Fibroblast of the conjunctiva (primary cell): Measurements from ENCODE around the gene ZNF567.
"Not testable (repeated sequence)": the region's sequence is repeated elsewhere in the genome, so short reads cannot be mapped to it uniquely, and the experiment has no call there.

ENCODE experiments used
- DNase-seq: peaks from one replicate; pipeline ENCODE4 v3.0.0-alpha.2; 2010; ENCODE audit warnings: low read depth

Gene ZNF567

DNA sequence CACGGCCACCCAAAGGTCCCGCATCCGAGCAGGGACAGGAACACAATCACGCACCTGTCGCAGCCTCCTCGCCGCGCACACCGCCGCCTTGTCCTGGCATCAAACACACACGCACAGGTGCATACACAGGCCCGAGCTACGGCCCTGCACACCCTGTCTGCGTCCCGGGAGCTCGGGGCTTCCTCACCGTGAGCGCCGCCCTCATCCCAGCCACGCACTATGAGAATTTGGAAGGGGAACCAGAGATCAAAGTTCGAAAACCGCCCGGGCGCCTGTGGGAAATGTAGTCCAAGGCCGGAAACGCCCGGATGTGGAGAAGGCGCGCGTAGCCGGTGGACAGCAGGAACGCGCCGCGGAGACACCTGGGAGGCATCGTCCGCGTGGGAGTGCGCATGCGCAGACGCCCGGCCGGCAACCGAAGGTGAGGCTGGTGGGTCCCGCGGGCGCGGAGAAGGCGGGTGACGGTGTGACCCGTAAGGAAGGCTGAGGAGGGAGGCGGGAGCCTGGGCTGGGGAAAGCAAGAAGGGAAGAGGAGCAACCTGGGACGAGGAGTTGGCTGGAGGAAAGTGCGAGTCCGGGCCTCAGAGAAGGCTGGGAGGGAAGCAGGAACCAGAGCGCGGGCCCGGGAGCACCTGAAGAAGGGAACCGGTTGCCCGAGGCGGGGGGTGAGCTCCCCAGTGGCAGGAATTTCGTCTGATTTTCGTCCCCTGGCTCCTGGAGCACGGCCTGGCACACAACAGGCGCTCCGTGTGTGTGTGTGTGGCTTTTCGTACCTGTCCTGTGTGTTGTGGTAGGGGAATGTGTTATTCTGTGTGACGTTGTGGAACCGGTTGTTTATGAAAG, at the start of gene ZNF567:
TSS of gene ZNF567 (plus strand) at position 399 of the 843 bp plus-strand sequence. CDS start 7,256 bp downstream, outside the sequence.
- peak; percentile 89 for DNase-seq

DNA sequence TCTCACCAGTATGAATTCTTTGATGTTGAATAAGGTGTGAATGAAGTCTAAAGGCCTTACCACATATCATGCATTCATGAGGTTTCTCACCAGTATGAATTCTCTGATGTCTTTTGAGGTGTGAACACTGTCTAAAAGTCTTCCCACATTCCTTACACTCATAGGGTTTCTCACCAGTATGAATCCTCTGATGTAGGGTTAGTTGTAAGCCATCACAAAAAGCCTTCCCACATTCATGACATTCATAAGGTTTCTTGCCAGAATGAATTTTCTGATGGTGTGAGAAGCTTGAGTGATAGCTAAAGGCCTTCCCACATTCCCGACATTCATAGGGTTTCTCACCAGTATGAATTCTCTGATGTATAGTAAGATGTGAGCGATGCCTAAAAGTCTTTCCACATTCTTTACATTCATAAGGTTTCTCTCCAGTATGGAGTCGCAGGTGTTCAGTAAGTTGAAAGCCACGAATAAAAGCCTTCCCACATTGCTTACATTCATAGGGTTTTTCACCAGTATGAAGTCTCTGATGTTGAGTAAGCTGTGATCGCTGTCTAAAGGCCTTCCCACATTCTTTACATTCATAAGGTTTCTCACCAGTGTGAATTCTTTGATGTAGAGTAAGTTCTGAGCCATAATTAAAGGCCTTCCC, 48.4 kb upstream of the ZNF567 start:
- no peak for DNase-seq

DNA sequence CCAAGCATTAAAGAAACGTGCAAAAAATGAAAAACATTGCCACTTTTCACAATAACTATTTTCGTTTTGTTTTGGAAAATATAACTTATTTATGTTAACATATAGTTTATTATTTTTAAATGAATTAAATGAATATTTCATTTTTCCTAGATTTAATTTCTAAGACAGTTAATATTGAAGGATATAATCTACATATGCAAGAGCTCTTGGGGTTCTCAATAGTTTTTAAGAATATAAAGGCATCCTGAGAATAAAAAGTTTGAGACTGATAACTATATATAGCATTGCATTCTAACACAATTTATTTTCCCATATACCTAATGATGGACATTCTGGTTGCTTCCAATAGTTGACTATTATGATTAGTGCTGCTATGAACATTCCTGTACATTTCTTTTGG, 40.7 kb upstream of the ZNF567 start:
- DNase-seq = no peak

DNA sequence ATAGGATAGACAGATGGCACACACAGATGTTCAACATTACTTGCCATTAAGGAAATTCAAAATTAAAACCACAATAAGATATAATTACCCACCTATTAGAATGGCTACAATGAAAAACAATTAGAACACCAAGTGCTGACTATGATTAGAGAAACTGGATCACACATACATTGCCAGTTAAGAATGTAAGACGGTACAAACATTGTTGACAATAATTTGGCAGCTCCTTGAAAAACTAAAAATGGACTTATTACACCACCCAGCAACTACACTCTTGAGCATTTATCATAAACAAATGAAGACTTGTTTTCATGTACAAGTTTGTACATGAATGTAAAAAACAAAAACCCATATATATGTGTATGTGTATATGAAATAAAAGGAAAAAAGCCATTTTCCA, 34.5 kb upstream of the ZNF567 start:
- DNase-seq = no peak

DNA sequence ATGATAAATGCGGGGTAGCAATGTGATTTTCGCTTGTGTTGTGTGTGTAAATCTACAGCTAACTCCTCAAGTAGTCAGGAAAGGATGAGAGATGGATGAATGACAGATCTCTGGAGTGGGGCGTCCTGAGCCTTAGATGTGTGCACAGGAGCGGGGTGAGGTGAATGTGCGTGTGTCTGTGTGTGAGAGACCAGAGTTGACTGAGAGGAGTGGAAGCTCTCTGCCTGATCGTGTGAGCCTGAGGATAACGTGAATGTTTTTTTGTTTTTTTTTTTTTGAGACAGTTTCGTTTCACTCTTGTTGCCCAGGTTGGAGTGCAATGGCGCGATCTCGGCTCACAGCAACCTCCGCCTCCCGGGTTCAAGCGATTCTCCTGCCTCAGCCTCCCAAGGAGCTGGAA, 21.6 kb upstream of the ZNF567 start:
- DNase-seq = no peak

DNA sequence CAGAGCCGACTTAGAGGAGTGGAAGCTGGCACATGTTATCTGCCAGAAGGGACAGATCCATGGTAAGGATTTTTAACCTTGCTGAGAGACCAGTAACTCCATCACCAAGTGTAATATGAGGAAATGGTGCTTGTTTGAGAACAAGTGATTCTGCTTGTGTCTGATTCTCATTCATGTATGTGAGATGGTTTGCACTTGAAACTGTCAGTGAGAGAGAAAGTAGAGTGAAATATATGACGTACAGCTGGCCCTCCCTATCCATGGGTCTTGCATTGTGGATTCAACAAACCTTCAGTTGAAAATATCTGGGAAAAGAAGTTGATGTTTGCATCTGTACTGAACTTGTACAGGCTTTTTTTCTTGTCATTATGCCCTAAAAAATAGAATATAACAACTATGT, 18.8 kb upstream of the ZNF567 start:
- no peak for DNase-seq

DNA sequence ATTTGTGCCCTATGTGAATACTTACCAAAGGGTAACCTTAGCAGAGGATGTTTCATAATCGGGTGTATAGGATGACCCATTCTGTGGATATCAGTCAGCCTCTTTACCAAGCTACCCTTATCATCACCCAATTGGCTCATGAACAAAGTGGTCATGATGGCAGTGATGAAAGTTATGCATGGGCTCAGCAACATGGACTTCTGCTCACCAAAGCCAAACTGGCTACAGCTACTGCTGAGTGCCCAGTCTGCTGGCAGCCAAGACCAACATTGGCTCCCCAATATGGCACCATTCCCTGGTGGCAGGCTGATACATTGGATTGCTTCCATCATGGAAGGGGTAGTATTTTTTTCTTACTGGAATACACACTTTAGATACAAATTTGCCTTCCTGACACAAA, 15.0 kb upstream of the ZNF567 start:
- no peak for DNase-seq

DNA sequence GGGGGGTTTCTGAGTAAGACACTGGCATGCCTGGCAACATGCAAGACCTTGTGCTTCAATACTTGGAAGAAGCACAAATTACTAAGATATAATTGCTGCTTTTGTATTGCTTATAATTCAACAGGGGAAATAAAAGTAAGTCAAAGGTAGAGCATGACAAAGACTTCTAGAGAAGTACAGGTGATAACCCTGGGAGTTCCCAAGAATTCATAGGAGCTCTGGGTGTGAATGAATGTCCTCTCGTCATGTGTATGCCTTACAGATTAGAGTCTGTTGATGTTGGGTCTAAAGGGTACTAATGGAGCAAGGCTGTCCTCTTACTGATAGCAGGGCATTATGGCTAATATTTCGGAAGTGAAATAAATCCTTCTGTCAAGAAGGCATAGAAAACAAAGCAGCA, 13.2 kb upstream of the ZNF567 start:
- no peak for DNase-seq

DNA sequence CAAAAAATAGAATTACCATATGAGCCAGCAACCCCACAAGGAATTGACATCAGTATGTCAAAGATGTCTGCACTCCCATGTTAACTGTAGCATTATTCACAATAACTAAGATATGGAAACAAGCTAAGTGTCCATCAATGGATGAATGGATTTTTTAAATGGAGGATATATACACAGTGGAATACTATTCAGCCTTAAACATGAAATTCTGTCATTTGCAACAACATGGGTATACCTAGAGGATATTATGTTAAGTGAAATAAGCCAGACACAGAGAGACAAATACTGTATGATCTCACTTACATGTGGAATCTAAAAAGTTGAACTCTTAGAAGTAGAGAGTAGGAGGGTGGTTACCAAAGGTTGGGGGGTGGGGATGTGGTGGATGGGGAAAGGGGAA, 8.0 kb upstream of the ZNF567 start:
- no peak for DNase-seq

DNA sequence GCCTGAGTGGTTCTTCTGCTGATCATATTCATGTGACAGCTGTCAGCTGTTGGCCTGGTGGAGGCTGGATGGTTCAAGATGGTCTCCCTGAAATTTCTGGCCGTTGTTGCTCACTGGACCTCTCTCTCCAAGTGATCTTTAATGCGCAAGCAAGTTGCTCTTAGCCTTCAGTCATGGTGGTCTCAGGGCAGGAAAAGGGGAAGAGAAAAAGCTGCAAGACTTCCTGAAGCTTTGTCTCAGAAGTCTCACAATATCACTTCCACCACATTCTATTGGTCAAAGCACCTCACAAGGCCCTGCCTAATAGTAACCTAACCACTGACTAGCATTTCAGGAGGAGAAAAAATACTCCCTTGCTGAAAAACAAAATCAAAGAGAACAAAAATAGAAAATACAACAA, 1.6 kb upstream of the ZNF567 start:
- no peak for DNase-seq

DNA sequence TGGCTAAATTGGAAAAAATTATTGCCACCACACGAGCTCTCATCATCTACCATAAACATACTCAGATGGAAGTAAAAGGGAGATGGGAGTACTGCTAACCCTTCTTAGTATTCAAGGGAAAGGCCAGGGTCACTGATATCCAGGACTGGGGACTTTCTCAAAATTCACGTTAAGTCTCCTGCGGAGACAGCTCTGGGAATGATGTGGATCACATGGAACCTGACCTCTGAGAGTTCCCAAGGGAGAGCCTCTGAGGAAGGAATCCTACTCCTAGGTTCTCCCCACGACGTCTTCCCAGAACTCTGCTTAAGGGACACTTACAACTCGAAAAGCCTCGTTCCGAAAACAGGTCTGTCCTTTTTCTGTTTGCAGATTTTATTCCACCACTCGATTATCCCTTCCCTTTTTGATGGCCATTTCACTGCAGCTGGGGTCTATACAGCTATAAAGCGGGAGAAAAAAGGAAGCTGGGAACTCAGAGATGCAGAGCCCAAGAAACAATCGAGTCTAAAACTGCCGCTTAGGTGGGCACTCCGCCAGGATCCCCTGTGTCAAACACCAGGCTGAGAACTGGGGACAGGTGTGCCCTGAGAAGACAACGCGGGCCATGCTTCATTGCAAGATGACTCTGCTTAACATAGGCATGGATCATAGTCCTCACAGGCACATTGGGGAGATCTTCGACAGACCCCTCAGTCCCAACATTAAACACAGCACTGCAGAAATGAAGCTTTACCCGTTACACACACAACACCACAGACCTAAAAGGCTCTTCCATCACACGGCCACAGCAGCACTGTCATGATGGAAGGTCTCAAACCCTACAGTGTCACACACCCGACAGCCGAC, 823 bp upstream of the ZNF567 start:
- no peak for DNase-seq

DNA sequence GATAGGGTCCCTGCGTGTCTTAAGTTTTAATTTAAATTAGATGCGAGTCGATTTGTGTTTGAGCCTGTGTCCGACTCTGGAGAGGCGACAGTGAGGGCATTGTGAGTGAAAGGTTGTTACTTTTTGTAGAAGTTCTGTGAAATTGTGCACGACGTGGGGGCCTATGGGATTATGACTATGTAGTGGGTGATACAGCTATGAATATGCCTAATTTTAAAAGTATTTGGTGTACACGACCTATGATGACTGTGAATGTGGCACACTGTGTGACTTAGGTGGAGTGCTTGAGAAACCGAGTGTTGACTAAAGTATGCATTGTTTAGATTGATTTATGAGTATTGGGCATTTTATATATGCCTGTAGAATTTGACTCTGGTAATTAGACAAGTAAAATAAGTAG, 646 bp downstream of the ZNF567 start:
- no peak for DNase-seq

DNA sequence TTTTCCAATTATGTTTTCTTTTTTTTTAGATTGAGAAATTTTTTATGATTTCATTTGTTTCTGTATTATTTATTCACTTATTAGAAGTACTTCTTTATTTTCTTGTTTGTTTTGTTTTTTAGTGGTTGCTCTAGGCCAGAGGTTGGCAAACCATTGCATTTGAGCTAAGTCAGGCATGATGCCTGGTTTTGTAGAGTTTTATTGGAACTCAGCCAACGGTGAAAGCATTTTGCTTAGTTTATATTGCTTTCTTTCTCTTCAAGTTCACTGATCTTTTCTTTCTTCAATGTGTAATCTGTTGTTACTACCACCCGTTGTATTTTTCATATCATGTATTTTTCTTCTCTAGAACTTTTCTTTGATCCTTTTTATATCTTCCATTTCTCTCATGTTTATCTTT, 19.7 kb downstream of the ZNF567 start:
- no peak for DNase-seq

DNA sequence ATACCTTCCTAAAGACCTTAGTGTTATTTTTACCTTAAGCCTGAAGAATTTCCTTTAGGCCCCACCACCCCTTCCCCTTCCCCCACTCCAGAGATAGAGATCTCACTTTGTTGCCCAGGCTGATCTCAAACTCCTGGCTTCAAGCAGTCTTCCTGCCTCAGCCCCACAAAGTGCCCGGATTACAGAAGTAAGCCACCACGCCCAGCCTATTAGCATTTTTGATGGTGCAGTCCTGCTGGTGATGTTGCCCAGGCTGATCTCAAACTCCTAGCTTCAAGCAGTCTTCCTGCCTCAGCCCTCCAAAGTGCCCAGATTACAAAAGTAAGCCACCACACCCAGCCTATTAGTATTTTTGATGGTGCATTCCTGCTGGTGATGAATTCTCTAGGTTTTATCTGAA, 22.0 kb downstream of the ZNF567 start:
- no peak for DNase-seq

DNA sequence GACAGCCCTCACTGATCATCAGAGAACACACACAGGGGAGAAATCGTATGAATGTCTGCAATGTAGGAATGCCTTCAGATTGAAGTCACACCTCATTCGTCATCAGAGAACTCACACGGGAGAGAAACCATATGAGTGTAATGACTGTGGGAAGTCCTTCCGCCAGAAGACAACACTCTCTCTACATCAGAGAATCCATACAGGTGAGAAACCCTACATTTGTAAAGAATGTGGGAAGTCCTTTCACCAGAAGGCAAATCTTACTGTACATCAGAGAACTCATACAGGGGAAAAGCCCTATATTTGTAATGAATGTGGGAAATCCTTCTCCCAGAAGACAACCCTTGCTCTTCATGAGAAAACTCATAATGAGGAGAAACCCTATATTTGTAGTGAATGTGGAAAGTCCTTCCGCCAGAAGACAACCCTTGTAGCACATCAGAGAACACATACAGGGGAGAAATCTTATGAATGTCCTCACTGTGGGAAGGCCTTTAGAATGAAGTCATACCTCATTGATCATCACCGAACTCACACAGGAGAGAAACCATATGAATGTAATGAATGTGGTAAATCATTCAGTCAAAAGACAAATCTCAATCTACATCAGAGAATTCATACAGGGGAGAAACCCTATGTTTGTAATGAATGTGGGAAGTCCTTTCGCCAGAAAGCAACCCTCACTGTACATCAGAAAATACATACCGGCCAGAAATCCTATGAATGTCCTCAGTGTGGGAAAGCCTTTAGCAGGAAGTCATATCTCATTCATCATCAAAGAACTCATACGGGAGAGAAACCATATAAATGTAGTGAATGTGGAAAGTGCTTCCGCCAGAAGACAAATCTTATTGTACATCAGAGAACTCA, 32.5 kb downstream of the ZNF567 start:
- no peak for DNase-seq

DNA sequence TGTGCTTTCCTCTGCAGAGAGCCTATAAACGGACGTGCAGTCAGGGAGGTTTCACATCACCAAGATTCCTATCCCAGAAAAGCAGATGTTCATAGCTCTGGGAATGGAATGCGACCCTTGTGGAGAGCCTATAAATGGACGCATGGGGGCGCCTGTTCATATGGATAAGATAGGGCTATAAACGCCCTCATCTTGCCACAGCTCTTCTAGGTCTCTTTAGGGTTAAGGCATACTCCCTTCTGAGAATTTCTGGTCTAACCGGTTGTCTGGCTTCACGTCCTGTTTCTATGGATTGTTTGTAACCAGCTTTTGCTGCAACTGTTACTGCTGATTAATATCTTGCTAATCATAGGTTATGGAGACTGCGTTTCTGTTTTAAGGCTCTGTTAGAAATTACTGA, 48.8 kb downstream of the ZNF567 start:
- DNase-seq = not testable (repeated sequence)

DNA sequence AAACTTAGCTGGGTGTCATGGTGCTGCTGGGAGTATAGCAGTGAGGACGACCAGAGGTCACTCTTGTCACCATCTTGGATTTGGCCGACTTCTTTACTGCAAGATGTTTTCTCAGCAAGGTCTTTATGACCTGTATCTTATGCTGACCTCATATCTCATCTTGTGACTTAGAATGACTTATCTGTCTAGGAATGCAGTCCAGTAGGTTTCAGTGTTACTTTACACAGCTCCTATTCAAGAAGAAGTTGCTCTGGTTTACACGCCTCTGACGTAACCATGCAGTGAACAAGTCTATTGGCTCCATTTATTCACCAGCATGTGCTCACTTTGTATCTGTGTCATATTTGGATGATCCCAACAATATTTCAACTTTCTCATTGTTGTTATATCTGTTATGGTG, 58.5 kb downstream of the ZNF567 start:
- no peak for DNase-seq

DNA sequence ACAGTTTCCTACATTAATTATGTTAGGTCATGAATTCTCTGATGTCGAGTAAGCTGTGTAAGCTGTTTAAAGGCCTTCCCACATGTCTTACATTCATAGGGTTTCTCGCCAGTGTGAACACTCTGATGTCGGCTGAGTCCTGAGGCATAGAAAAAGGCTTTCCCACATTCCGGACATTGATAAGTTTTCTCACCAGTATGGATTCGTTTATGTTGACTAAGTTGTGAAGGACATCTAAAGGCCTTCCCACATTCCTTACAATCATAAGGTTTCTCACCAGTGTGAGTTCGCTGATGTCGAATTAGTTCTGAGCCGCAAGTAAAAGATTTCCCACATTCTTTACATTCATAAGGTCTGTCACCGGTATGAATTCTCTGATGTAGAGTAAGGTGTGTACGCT, 60.3 kb downstream of the ZNF567 start:
- DNase-seq = no peak

DNA sequence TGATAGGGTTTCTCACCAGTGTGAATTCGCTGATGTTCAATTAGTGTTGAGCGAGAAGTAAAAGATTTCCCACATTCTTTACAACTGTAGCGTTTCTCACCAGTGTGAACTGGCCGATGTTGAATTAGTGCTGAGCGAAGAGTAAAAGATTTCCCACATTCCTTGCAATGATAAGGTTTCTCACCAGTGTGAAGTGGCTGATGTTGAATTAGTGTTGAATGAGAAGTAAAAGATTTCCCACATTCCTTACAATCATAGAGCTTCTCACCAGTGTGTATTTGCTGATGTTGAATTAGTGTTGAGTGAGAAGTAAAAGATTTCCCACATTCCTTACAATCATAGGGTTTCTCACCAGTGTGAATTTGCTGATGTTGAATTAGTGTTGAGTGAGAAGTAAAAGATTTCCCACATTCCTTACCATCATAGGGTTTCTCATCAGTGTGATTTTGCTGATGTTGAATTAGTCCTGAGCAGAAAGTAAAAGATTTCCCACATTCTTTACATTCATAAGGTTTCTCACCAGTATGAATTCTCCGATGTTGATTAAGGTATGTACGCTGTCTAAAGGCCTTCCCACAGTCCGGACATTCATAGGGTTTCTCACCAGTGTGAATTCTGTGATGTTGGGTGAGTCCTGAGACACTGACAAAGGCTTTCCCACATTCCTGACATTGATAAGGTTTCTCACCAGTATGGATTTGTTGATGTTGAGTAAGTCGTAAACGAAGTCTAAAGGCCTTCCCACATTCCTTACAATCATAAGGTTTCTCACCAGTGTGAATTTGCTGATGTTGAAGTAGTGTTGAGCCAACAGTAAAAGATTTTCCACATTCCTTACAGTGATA, 61.2 kb downstream of the ZNF567 start:
- DNase-seq = no peak

DNA sequence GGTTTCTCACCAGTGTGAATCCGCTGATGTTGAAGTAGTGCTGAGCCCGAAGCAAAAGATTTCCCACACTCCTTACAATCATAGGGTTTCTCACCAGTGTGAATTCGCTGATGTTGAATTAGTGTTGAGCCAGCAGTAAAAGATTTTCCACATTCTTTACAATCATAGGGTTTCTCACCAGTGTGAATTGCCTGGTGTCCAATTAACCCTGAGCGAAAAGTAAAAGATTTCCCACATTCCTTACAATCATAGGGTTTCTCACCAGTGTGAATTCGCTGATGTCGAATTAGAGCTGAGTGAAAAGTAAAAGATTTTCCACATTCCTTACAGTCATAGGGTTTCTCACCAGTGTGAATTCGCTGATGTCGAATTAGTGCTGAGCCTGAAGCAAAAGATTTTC, 62.2 kb downstream of the ZNF567 start:
- DNase-seq = not testable (repeated sequence)
